GM18520 (cell line): ENCODE results near the gene STUB1.
A peak's percentile ranks its signal among the peaks of the same experiment; 100 is the strongest.

Experiments
- ATAC-seq: cut with Tn5 transposase; IDR thresholded peaks from one replicate; pipeline ENCODE4 v1.9.1; 2021; ENCODE audit not compliant: unreplicated experiment

The STUB1 gene

GRCh38 chr16:722835-723633, 42.8 kb downstream of the STUB1 start:
- no peak for ATAC-seq

DNA sequence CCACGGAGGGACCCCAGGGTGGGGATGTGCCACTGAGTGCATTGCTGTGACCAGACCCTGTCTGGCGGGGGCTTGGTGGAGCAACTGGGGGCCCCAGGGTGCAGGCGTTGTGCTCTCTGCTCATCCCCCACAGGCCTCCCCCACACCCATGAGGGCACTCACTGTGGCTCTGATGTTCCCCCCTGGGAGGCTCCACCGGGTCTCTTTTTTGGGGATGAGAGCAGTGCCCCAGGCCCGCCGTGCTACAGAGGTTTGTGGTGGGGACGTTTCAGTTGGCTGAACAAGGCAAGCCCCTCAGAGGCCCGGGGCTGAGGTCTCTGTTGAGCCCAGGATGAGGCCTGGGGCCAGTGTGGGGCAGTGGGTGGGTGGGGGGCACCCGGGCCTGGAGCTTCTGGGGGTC, 43.5 kb downstream of the STUB1 start:
- no peak for ATAC-seq

DNA sequence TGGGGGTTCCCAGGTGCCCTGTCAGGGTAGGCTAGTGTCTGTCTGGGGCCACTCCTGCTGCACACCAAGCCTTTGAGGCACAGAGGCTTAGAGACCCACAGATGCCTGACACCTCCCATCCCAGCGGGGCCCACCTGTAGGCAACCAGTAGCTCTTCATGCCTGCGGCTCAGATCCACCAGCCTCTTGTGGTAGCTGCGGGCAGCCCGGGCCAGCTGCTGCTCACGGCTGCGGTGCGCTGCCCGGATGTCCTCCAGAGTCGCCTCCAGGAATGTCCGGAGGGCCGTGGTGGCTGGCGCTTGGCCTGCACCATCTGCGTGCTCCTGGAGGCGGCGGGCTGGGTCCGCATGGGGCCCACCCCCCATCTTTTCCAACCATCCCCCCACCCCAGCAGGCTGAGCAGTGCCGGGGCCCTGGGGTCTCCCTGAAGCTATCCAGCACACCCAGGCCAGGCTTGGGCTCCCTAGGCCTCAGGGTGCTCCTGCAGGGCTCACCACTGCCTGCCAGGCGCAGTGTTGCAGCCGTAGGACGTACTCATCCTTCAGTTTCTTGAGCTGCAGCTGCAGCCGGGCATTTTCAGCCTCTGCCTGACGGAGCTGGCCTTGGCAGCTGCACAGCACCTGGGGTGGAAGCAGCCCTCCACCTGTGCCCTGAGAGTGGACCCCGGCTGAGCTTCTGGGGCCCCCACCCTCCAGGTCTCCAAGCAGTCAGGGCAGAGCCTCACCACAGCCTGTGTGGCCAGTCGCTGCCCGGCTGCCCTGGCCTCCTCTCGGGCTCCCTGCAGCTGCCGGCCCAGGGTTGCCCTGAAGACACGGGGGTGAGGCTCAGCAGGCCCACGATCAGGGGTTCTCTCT, 44.2 kb downstream of the STUB1 start:
- ATAC-seq, result no peak

DNA sequence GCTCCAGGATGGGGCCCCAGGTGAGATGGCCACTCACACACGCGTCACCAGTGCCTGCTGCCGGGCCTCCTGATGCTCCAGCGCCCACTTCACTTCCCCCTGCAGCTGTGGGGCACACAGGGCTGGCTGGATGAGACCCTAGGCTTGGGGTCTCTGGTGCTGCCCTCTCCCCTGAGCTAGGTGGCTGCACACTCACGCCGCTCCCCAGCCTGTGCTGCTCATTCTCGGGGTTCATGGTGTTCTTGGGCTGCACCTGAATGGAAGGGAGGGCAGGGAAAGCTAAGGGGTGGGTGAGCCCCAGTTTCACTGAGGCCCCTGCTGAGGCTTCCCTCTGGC, 44.8 kb downstream of the STUB1 start:
- no peak for ATAC-seq

- ATAC-seq, result no peak
Measured at GRCh38 chr16:725463-726187, 45.4 kb downstream of the STUB1 start.

GRCh38 chr16:726188-726437, 45.9 kb downstream of the STUB1 start:
- ATAC-seq, result no peak

DNA sequence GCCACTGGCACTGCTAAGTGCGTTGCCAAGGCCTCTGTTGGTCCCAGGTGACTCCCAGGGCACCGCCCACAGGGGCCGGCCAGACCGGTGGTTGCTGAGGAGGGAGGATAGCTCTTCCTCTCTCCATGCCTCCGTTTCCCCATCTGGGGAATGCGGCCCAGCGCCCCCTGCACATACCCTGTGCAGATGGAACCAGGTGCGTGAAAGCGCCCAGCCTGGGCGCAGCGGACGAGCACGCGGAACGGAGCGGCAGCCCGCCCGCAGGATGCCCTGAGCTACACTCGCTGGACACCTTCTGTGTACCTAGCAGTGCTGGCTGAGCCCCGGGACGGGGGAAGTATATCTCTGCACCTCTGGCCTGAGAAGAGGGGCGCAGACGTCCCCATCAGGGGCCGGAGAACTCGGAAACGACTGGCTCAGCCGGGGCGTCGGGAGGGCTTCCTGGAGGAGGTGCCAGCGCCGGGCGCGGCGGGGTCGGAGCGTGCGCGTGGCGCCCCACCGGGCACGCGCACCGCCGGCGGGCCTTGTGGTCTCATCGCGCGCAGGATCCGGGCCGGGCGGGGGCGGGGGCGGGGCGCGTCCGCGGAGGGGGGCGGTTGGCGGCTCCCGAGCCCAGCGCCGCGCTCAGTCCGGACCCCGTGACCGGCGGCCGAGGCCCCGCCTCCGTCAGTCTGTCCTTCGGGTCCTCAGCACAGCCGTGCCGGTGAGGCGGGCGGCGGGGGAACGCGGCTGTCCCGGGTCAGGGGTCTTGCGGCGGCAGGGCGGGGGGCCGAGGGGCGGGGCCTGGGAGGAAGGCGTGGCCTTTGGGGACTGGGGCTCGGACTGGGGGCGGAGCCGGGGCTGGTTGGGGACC, 46.5 kb downstream of the STUB1 start, which contains the start of the genes CCDC78 and HAGHL:
Gene CCDC78, minus strand, starts transcription at position 6 of the 853 bp plus-strand sequence. CDS start 76 bp downstream, outside the sequence.
Gene HAGHL, plus strand, starts transcription at position 669 of the 853 bp plus-strand sequence. CDS start 404 bp downstream, outside the sequence.
- no peak for ATAC-seq

- no peak for ATAC-seq
Measured at GRCh38 chr16:727291-727977, 47.2 kb downstream of the STUB1 start.

GRCh38 chr16:728131-728889, 48.1 kb downstream of the STUB1 start:
- peak; percentile 31 for ATAC-seq

DNA sequence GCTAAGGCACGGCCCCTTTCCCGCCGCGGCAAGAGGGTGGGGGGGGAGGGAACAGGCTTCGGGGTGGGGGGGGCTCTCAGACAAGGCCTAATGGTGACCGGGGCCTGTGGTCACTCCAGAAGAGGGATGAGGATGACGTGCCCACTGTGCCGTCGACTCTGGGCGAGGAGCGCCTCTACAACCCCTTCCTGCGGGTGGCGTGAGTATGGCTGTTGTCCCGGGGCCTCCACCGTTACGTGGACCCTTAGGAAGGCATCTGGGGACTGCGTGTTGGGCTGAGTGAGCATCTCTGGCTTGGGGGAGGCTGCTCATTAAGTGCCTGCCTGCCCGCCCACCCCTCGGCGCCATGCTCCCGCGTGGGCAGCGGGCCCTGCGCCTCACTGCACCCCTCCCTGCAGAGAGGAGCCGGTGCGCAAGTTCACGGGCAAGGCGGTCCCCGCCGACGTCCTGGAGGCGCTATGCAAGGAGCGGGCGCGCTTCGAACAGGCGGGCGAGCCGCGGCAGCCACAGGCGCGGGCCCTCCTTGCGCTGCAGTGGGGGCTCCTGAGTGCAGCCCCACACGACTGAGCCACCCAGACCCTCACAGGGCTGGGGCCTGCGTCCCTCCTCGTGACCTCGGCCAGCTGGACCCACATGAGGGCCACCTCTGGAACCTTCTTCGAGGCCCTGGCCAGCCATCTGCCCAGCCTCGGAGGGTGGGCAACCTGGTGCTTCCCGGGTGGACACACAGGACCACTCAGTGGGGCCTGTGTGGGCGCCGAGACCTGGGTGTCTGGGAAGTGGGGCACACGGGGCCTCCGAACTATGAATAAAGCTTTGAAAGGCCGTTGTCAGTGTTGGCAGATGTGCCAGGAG, 48.9 kb downstream of the STUB1 start:
- no peak for ATAC-seq

DNA sequence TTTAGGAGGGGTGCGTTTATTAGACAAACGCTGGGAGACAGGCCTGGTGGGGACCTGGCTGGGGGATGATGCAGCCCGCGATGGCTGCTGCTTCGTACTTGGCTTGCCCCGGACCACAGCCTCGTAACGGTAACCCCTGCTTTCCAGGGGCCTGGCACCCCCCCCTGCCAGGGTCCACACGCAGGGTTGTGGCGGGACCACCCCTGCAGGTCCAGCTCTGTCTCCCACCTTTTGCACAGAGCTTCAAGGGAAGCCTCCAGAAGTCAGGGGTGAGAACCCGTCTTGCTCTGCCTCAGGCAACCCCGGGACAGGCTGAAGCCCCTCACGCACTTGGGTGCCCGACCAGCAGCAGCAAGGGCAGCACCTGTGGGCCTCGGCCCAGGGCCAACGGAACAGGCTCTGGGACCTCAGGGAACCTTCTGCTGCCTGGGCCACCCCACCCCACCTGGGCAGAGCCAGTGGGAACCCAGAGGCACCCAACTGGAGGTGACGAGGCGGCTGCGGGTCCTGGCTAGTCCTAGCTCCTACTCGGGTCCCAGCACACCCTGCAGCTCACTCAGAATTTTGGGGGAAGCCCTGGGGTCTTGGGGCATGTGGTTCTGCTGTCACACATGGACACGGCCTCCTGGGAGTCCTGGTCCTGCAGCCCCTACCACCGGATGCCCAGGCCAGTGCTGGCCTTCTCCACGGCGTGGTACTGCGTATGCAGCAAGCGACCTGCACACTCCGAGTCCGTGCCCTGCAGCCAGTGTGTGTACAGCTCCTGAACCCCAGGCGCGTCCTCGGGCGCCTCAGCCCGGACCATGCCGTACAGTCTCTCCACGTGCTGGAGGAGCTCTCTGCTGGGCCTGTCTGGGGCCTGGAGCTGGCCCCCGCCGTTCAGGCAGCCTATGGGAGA, 49.8 kb downstream of the STUB1 start:
- ATAC-seq, result no peak

DNA sequence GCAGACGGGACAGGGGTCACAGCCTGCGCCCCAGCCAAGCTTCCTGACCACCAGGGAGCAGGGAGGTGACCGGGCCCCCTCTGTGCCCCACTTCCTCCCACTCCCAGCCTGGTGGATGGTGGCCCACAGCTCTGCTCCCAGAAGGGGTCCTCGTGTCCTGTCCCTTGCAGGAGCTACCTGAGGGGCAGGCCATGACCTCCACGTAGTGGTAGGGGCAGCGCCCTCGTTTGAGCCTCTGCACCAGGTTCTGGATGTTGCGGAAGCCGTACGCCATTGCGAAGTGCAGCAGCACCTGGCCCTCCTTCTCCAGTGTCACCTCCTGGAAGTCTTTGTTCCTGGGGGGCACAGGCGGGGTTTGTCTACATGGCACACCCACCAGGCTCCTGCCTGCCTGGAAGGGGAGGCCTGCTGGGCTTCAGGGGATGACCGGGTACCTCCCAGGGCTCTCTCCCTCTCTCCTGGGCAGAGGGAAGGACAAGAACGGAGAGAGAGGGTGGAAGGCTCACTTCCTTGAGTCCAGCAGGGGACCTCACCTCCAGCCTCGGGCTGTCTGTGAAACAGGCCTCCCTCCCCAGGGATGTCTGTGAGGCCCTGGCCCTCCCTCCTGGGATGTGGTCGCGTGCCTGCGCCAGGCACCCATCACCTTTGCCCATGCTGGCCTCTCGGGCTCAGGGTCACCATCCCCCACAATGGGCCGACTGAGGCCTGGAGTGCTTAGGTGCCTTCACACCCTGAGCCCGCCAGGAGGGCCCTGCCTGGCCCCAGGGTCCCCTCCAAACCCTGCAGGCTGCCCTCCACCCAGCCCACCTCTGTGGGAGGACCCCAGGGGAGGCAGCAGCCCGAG, 50.7 kb downstream of the STUB1 start:
- no peak for ATAC-seq

DNA sequence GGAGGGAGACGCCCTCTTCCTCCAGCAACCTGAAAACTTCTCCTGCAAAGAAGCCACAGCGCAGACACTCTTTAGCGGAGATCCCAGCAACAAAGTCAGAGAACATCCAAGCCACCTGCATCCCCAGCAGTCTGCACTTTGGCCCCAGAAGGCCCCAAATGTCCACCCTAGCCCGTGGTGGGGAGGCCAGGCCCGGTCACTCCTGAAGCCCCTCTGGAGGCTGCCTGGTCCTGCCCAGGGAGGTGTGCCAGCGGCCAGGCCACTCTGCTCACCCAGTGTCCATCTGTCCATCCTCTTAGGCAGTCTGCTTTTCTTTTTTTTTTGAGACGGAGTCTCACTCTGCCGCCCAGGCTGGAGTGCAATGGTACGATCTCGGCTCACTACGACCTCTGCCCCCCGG, 52.1 kb downstream of the STUB1 start:
- ATAC-seq, result no peak
